ENCODE data around the gene GABPB2.

Gene GABPB2

GRCh38 chr1:151047925-151048644 is 22.5 kb upstream of the GABPB2 start (continued):
- TF ChIP-seq CTCF (tag by site-specific recombination; IDR thresholded peaks at IDR 0.05) (peak; percentile 68; the same call in 1 of the 2 replicates), ZNF302 (tag by site-specific recombination; IDR thresholded peaks at IDR 0.05; ENCODE audit: low read depth) (no peak), ZNF518A (tag by site-specific recombination; conservative IDR thresholded peaks at IDR 0.05; ENCODE audit: low read depth) (no peak), ZIC2 (tag by site-specific recombination; IDR thresholded peaks at IDR 0.05) (peak; percentile 12), ZNF843 (tag by site-specific recombination; IDR thresholded peaks at IDR 0.05) (no peak), ZSCAN18 (tag by site-specific recombination; IDR thresholded peaks at IDR 0.05) (no peak), SP7 (tag by site-specific recombination; IDR thresholded peaks at IDR 0.05) (0 out of 2 replicates have a peak, but pooled peaks have one; percentile 11), ZNF433 (tag by site-specific recombination; IDR thresholded peaks at IDR 0.05; ENCODE audit: low read depth) (no peak), ZNF76 (tag by site-specific recombination; IDR thresholded peaks at IDR 0.05; ENCODE audit: borderline replicate concordance, low read depth) (peak; percentile 57; the same call in 1 of the 2 replicates), ZSCAN5A (tag by site-specific recombination; IDR thresholded peaks at IDR 0.05) (no peak), PRDM6 (tag by site-specific recombination; IDR thresholded peaks at IDR 0.05) (no peak), PRDM10 (tag by site-specific recombination; IDR thresholded peaks at IDR 0.05) (0 out of 2 replicates have a peak, but pooled peaks have one; percentile 10), ZBTB26 (tag by site-specific recombination; optimal IDR thresholded peaks at IDR 0.05) (peak; percentile 34), ZNF239 (tag by site-specific recombination; IDR thresholded peaks at IDR 0.05) (no peak), HIC1 (tag by site-specific recombination; IDR thresholded peaks at IDR 0.05) (peak; percentile 97), ZFP3 (tag by site-specific recombination; IDR thresholded peaks at IDR 0.05; ENCODE audit: low read depth) (no peak), OVOL3 (tag by site-specific recombination; IDR thresholded peaks at IDR 0.05) (no peak), ZNF184 (tag by site-specific recombination; IDR thresholded peaks at IDR 0.05) (no peak), ZNF114 (tag by site-specific recombination; IDR thresholded peaks at IDR 0.05) (no peak)

All from HEK293 (cell line).